HepG2 (cell line): ENCODE measurements around the gene SLC41A3. TPM values are rescaled to one million over a fixed set of nuclear protein-coding genes. Genes with fewer than 3 reads are reported as not detected.

Experiments used
- ATAC-seq: fragments of 200-7000 bp; cut with Tn5 transposase; 3 replicates; pipeline ENCODE4 v1.9.1; 2020; ENCODE audit warnings: mild to moderate bottlenecking, moderate library complexity
- BruUV-seq: library from RNA; stranded (reverse); fragments of 400-500 nt; replicated peaks from 2 replicates; lab custom pipeline; 2021; lab: Mats Ljungman, UMichigan
- CTCF ChIA-PET: fragments of 300-600 bp; formaldehyde crosslinking; extraction: SDS; loops from one replicate; lab custom pipeline; 2021; ENCODE audit warnings: low total read pairs, inconsistent platforms, low intra/inter-chr PET ratio; lab: Yijun Ruan, JAX
- POLR2A ChIA-PET: fragments of 350-600 bp; sonication (Branson Sonifier 250); formaldehyde crosslinking; loops from one replicate; lab custom pipeline; 2020; ENCODE audit warnings: antibody characterized with exemption, inconsistent platforms; lab: Yijun Ruan, JAX
- DNase-seq: peaks from one replicate; pipeline ENCODE4 v3.0.0-alpha.2; 2015; ENCODE audit warnings: low spot score
- FAIRE-seq: peaks from 3 replicates; lab custom pipeline; 2011; peaks lifted over from hg19 to GRCh38; lab: Jason Lieb, UNC
- H2AFZ ChIP-seq: one replicate; pipeline ENCODE4 v1.6.1; 2011; ENCODE audit warnings: low read length, inconsistent platforms
- H3K27ac ChIP-seq: fragments of 300-600 bp; 3 replicates; pipeline ENCODE4 v1.8.0; 2011; ENCODE audit warnings: mixed run types, mild to moderate bottlenecking, mixed read lengths, low read length, inconsistent platforms; ENCODE audit not compliant: insufficient read depth; ENCODE audit errors: extremely low read length
- H3K27me3 ChIP-seq, 2 experiments: fragments of 200-600 bp in 1 of 2; 2 replicates in 1 of 2; 3 replicates in 1 of 2; pipeline versions ENCODE4 v1.6.0 to v1.8.0; 2011; ENCODE audit warnings: low read length in 2 of 2, mild to moderate bottlenecking in 2 of 2, moderate library complexity in 2 of 2, inconsistent platforms in 1 of 2; ENCODE audit not compliant: insufficient read depth in 2 of 2, control insufficient read depth in 1 of 2
- H3K36me3 ChIP-seq, 2 experiments: fragments of 200-600 bp in 1 of 2; replicated peaks in 1 of 2; 2 replicates in 1 of 2; 3 replicates in 1 of 2; pipeline versions ENCODE4 v1.5.1 to v1.8.0; 2011; ENCODE audit warnings: low read length in 2 of 2, inconsistent platforms in 1 of 2; ENCODE audit not compliant: insufficient read depth in 2 of 2, control insufficient read depth in 1 of 2
- H3K4me1 ChIP-seq: 2 replicates; pipeline ENCODE4 v1.5.1; 2012; ENCODE audit warnings: low read length, inconsistent platforms; ENCODE audit not compliant: insufficient read depth
- H3K4me2 ChIP-seq: 2 replicates; pipeline ENCODE4 v1.6.0; 2011; ENCODE audit warnings: low read depth, low read length, inconsistent platforms
- H3K4me3 ChIP-seq, 3 experiments: fragments of 200-600 bp in 1 of 3; sonication (generic), shearing (Covaris generic) in 1 of 3; replicated peaks in 1 of 3; 2 replicates each; pipeline ENCODE4 v1.5.1; 2011 to 2016; ENCODE audit warnings: low read length in 3 of 3, inconsistent platforms in 2 of 3, low read depth in 2 of 3, mild to moderate bottlenecking in 2 of 3, control low read depth in 1 of 3, mixed read lengths in 1 of 3; ENCODE audit not compliant: insufficient read depth in 1 of 3
- H3K79me2 ChIP-seq: one replicate; pipeline ENCODE4 v1.6.1; 2011; ENCODE audit warnings: low read length, inconsistent platforms; ENCODE audit not compliant: insufficient read depth
- H3K9ac ChIP-seq: 2 replicates; pipeline ENCODE4 v1.6.0; 2011; ENCODE audit warnings: mild to moderate bottlenecking, low read depth, low read length, inconsistent platforms; ENCODE audit not compliant: insufficient read depth
- H3K9me3 ChIP-seq: 2 replicates; pipeline ENCODE4 v1.5.1; 2012; ENCODE audit warnings: mild to moderate bottlenecking, low read length
- H4K20me1 ChIP-seq: 2 replicates; pipeline ENCODE4 v1.6.0; 2011; ENCODE audit warnings: inconsistent platforms, mild to moderate bottlenecking, low read length, moderate library complexity; ENCODE audit not compliant: insufficient read depth
- ARID4A ChIP-seq: sonication (generic); formaldehyde crosslinking; IDR thresholded peaks from 2 replicates; pipeline ENCODE4 v1.5.0; 2020; ENCODE audit warnings: mild to moderate bottlenecking, missing genetic modification reagents, borderline replicate concordance
- CEBPB ChIP-seq: IDR thresholded peaks from 2 replicates; pipeline ENCODE4 v1.6.1; 2011; ENCODE audit warnings: low read depth, low read length, improper control_type of control experiment, borderline replicate concordance
- CEBPG ChIP-seq: IDR thresholded peaks from 2 replicates; pipeline ENCODE4 v1.6.1; 2016
- CTCF ChIP-seq: sonication (generic); formaldehyde crosslinking; IDR thresholded peaks from 2 replicates; pipeline ENCODE4 v1.5.0; 2020; ENCODE audit warnings: mild to moderate bottlenecking, missing genetic modification reagents, moderate library complexity
- MLXIP ChIP-seq: sonication (generic); formaldehyde crosslinking; IDR thresholded peaks from 2 replicates; pipeline ENCODE4 v1.9.0; 2021; ENCODE audit warnings: missing genetic modification reagents, borderline replicate concordance
- MTERF4 ChIP-seq: sonication (generic); formaldehyde crosslinking; IDR thresholded peaks from 2 replicates; pipeline ENCODE4 v1.8.0; 2023; ENCODE audit warnings: mild to moderate bottlenecking, missing genetic modification reagents
- NFATC3 ChIP-seq: sonication (generic); formaldehyde crosslinking; IDR thresholded peaks from 2 replicates; pipeline ENCODE4 v1.5.1; 2020; ENCODE audit warnings: mild to moderate bottlenecking, missing genetic modification reagents
- STAG1 ChIP-seq: sonication (generic); formaldehyde crosslinking; IDR thresholded peaks from 2 replicates; pipeline ENCODE4 v1.4.0; 2020; ENCODE audit warnings: missing genetic modification reagents
- ZNF207 ChIP-seq: fragments of 450-650 bp; IDR thresholded peaks from 2 replicates; pipeline ENCODE4 v1.6.1; 2016; ENCODE audit warnings: antibody characterized with exemption, borderline replicate concordance
- ZNF329 ChIP-seq: sonication (generic); formaldehyde crosslinking; IDR thresholded peaks from 2 replicates; pipeline ENCODE4 v1.9.0; 2021; ENCODE audit warnings: low read depth, mild to moderate bottlenecking, missing genetic modification reagents
- WGBS: methylation state at CpG from one replicate; pipeline ENCODE4 v1.1.6; 2017; ENCODE audit warnings: low lambda C conversion rate; 5-methylcytosine and 5-hydroxymethylcytosine counted together
- in situ Hi-C: cut with HindIII; loops from 2 replicates; pipeline ENCODE4 v1.10.0; 2017; ENCODE audit warnings: low pct_unique_long_range_greater_than_20kb; ENCODE audit not compliant: extremely low pct_ligation_motif_present
- intact Hi-C: fragments of 100-400 bp; cut with micrococcal nuclease; formaldehyde crosslinking; loops from one replicate; pipeline ENCODE4 v1.10.0; 2022; ENCODE audit not compliant: unreplicated experiment
- polyA plus RNA-seq, 8 experiments: library from polyadenylated mRNA; depleted of rRNA in 3 of 8; stranded (reverse) in 7 of 8; unstranded in 1 of 8; fragments of >200 nt; fragmentation: Illumina TruSeq in 4 of 8; extraction: Trizol in 4 of 8; gene quantifications; 2 replicates each; pipeline versions ENCODE4 v1.2.1 to v1.2.3, GENCODE V29; 2011 to 2016; ENCODE audit warnings: low read depth in 4 of 8, missing spikeins in 1 of 8, mixed read lengths in 1 of 8; ENCODE audit not compliant: insufficient read depth in 1 of 8
- total RNA-seq, 5 experiments: library from RNA; depleted of rRNA; stranded (reverse); fragments of >200 nt; fragmentation: Illumina TruSeq; extraction: Trizol; gene quantifications; 2 replicates each; pipeline ENCODE4 v1.2.3, GENCODE V29; 2016; ENCODE audit warnings: low read depth in 1 of 5

The SLC41A3 gene
- total and polyA plus RNA-seq, 2 of the 13 experiments (the other 11 are each of a cell fraction or from before 2014, with no cell fraction given) = 26.0 to 71.1 TPM

- no peak overlapping the region for H3K4me3 ChIP-seq
- H3K9me3 ChIP-seq = no peaks in the 10 kb centered on the region
- H2AFZ ChIP-seq = no peak overlapping the region
- no TSS peak for BruUV-seq
- H3K36me3 ChIP-seq = no peaks in the 10 kb centered on the region; a peak in 2 of 5 replicates
- no peak overlapping the region for H3K4me2 ChIP-seq
- FAIRE-seq = no peak
- H4K20me1 ChIP-seq = no peaks in the 10 kb centered on the region
- no peaks in the 10 kb centered on the region for H3K27me3 ChIP-seq
- CTCF ChIA-PET = no interaction called here
- no peak for TF ChIP-seq ZNF329 (CRISPR knock-in tag)
- no peak for TF ChIP-seq ARID4A
- peak; percentile 75 for TF ChIP-seq CEBPG (CRISPR knock-in tag)
- peak; percentile 22; the same call in 1 of the 2 replicates for TF ChIP-seq STAG1 (CRISPR knock-in tag)
- no peak for TF ChIP-seq ZNF207
- no peak for TF ChIP-seq MTERF4 (CRISPR knock-in tag)
- no peak for TF ChIP-seq NFATC3 (CRISPR knock-in tag)
- TF ChIP-seq CTCF = peak; percentile 38
- no peak for TF ChIP-seq MLXIP (CRISPR knock-in tag)
- TF ChIP-seq CEBPB = peak; percentile 97
- TF ChIP-seq, all 625 proteins: peak for 4
- in situ Hi-C loops (no loop called here), intact Hi-C loops (no loop called here)
- peak; percentile 34 for ATAC-seq
- POLR2A ChIA-PET = no interaction called here
- H3K9ac ChIP-seq = no peak overlapping the region
- no peak overlapping the region for H3K27ac ChIP-seq
- no peaks in the 10 kb centered on the region for H3K79me2 ChIP-seq
- no peaks in the 10 kb centered on the region for H3K4me1 ChIP-seq
- no peak for DNase-seq
- 61% methylated on average over 9 of the region's 22 CpGs for WGBS
Observed at GRCh38 chr3:126103121-126104027, 19.4 kb upstream of the SLC41A3 start.
